HG02870 (cell line): ENCODE results near the gene SSMEM1.
"Not testable (repeated sequence)": the region's sequence is repeated elsewhere in the genome, so short reads cannot be mapped to it uniquely, and the experiment has no call there.

Experiments used
- ATAC-seq: cut with Tn5 transposase; IDR thresholded peaks from one replicate; pipeline ENCODE4 v1.9.1; 2021; ENCODE audit warnings: mild to moderate bottlenecking, moderate library complexity; ENCODE audit not compliant: unreplicated experiment

The SSMEM1 gene

GRCh38 chr7:130210181-130210935 is 2.7 kb downstream of the SSMEM1 start:
- no peak for ATAC-seq

GRCh38 chr7:130213828-130214227 is 6.2 kb downstream of the SSMEM1 start:
- no peak for ATAC-seq

- ATAC-seq = no peak
Observed at GRCh38 chr7:130216025-130216424, 8.4 kb downstream of the SSMEM1 start.

- no peak for ATAC-seq
Observed at GRCh38 chr7:130216750-130217149, 9.1 kb downstream of the SSMEM1 start.

GRCh38 chr7:130218806-130219620 is 11.4 kb downstream of the SSMEM1 start:
- no peak for ATAC-seq

GRCh38 chr7:130219871-130220270 is 12.2 kb downstream of the SSMEM1 start:
- no peak for ATAC-seq

- no peak for ATAC-seq
Observed at GRCh38 chr7:130221746-130222145, 14.1 kb downstream of the SSMEM1 start.

- no peak for ATAC-seq
Observed at GRCh38 chr7:130223646-130224045, 16.0 kb downstream of the SSMEM1 start.

- ATAC-seq = no peak
Observed at GRCh38 chr7:130224210-130224609, 16.6 kb downstream of the SSMEM1 start.

- ATAC-seq = not testable (repeated sequence)
Observed at GRCh38 chr7:130224923-130225322, 17.3 kb downstream of the SSMEM1 start.

- no peak for ATAC-seq
Observed at GRCh38 chr7:130226333-130226732, 18.7 kb downstream of the SSMEM1 start.

GRCh38 chr7:130227883-130228575 is 20.4 kb downstream of the SSMEM1 start:
- ATAC-seq = no peak

- no peak for ATAC-seq
Observed at GRCh38 chr7:130228840-130229502, 21.3 kb downstream of the SSMEM1 start.

- ATAC-seq = not testable (repeated sequence)
Observed at GRCh38 chr7:130229981-130230380, 22.3 kb downstream of the SSMEM1 start.

GRCh38 chr7:130231792-130232191 is 24.1 kb downstream of the SSMEM1 start:
- ATAC-seq = no peak

GRCh38 chr7:130232209-130232608 is 24.5 kb downstream of the SSMEM1 start:
- no peak for ATAC-seq

- no peak for ATAC-seq
Observed at GRCh38 chr7:130234078-130234477, 26.4 kb downstream of the SSMEM1 start.

GRCh38 chr7:130236361-130236760 is 28.7 kb downstream of the SSMEM1 start:
- not testable (repeated sequence) for ATAC-seq

GRCh38 chr7:130240240-130240639 is 32.6 kb downstream of the SSMEM1 start:
- ATAC-seq = no peak

- no peak for ATAC-seq
Observed at GRCh38 chr7:130242198-130243014, 34.7 kb downstream of the SSMEM1 start.
